ENCODE data around the gene UACA. TPM values are rescaled to one million over a fixed set of nuclear protein-coding genes. Genes with fewer than 3 reads are reported as not detected.
A peak's percentile ranks its signal among the peaks of the same experiment; 100 is the strongest.

UACA gene
- total and polyA plus RNA-seq, 2 experiments from 2014 or later, result 127 to 155 TPM

- Histone ChIP-seq H3K9me3 (ENCODE audit: low read depth) (no peaks in the 10 kb centered on the region), H3K4me3 (no peak overlapping the region), H3K27me3 (no peaks in the 10 kb centered on the region), H3K4me1 (ENCODE audit: low read depth) (peaks cover 9% of the 10 kb centered on the region), H3K27ac (no peak overlapping the region), H3K36me3 (no peaks in the 10 kb centered on the region)
- DNase-seq (ENCODE audit: low read depth in 1 of 2, low spot score in 1 of 2), result no peak
- TF ChIP-seq CTCF (IDR thresholded peaks at IDR 0.05; ENCODE audit: low read depth, low read length), result no peak
These were observed 153.5 kb downstream of the UACA start for GRCh38 chr15:70609889-70610288.

GRCh38 chr15:70608144-70608543 lies 155.2 kb downstream of the UACA start:
- Histone ChIP-seq H3K4me3 (no peak overlapping the region), H3K27me3 (no peaks in the 10 kb centered on the region), H3K27ac (no peak overlapping the region), H3K4me1 (ENCODE audit: low read depth) (peaks cover 10% of the 10 kb centered on the region), H3K36me3 (no peaks in the 10 kb centered on the region), H3K9me3 (ENCODE audit: low read depth) (no peaks in the 10 kb centered on the region)
- peak in 1 of 2 donors; percentile 86 for DNase-seq (ENCODE audit: low read depth in 1 of 2, low spot score in 1 of 2)
- TF ChIP-seq CTCF (IDR thresholded peaks at IDR 0.05; ENCODE audit: low read depth, low read length), result no peak

- peak; percentile 42 to 93 for DNase-seq (ENCODE audit: low read depth in 1 of 2, low spot score in 1 of 2)
- no peaks in the 10 kb centered on the region for H3K36me3 ChIP-seq
- peaks cover 10% of the 10 kb centered on the region for H3K4me1 ChIP-seq (ENCODE audit: low read depth)
- TF ChIP-seq CTCF (IDR thresholded peaks at IDR 0.05; ENCODE audit: low read depth, low read length), result no peak
- H3K4me3 ChIP-seq, result no peak overlapping the region
- no peaks in the 10 kb centered on the region for H3K9me3 ChIP-seq (ENCODE audit: low read depth)
- no peak overlapping the region for H3K27ac ChIP-seq
- no peaks in the 10 kb centered on the region for H3K27me3 ChIP-seq
These were observed 157.6 kb downstream of the UACA start for GRCh38 chr15:70605606-70606410.

- peaks cover 10% of the 10 kb centered on the region for H3K4me1 ChIP-seq (ENCODE audit: low read depth)
- no peak overlapping the region for H3K4me3 ChIP-seq
- H3K9me3 ChIP-seq (ENCODE audit: low read depth), result no peaks in the 10 kb centered on the region
- H3K36me3 ChIP-seq, result no peaks in the 10 kb centered on the region
- peak; percentile 17 to 57 for DNase-seq (ENCODE audit: low read depth in 1 of 2, low spot score in 1 of 2)
- no peaks in the 10 kb centered on the region for H3K27me3 ChIP-seq
- no peak overlapping the region for H3K27ac ChIP-seq
- TF ChIP-seq CTCF (IDR thresholded peaks at IDR 0.05; ENCODE audit: low read depth, low read length), result peak; percentile 24
These were observed 158.6 kb downstream of the UACA start for GRCh38 chr15:70604666-70605315.

Other genes with a start within 250 kb of the UACA start
- 39.7 and 45.7 TPM in 2 replicates for gene LARP6, start 90.6 kb upstream of the UACA start, total RNA-seq
- gene LARP6, start 90.6 kb upstream of the UACA start, polyA plus RNA-seq, result 51.9 and 54.2 TPM in 2 replicates
- 4.6 and 5.9 TPM in 2 replicates for gene THAP10, start 128.9 kb upstream of the UACA start, total RNA-seq
- 7.8 and 12.1 TPM in 2 replicates for gene THAP10, start 128.9 kb upstream of the UACA start, polyA plus RNA-seq
- 8.4 and 11.6 TPM in 2 replicates for gene LRRC49, start 129.3 kb upstream of the UACA start, total RNA-seq
- gene LRRC49, start 129.3 kb upstream of the UACA start, polyA plus RNA-seq, result 6.0 and 12.5 TPM in 2 replicates